ENCODE data around the gene CAP1. TPM values are rescaled to one million over a fixed set of nuclear protein-coding genes. Genes with fewer than 3 reads are reported as not detected.

CAP1 gene
- total and polyA plus RNA-seq, 2 of the 4 experiments (the other 2 are of a cell fraction): 434 to 756 TPM

DNA sequence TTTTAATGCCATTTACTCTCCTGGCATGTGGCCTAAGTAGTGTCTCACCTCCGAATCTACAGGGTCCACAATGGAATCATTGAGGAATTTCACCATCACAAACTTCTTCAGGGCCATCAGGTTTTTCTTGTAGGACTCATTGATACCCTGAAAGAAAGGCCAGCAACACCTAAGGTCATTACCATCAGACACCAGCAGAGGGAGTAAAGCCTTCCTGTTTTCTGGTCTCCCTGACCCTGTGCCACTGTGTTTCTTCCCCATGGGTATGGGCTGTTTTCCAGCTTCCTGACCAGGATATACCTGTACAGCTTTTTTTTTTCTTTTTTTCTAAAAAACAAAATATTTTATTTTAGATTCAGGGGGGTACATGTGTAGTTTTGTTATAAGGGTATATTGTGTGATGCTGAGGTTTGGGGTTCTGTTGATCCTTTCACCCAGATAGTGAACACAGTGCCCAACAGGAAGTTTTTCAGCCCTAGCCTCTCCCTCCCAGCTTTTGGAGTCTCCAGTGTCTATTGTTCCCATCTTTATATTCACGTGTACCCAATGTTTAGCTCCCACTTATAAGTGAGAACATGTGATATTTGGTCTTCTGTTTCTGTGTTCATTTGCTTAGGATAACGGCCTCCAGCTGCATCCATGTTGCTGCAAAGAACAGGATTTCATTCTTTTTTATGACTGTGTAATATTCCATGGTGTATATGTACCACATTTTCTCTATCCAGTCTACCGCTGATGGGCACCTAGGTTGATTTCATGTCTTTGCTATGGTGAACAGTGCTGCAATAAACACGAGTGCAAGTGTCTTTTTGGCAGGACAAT is 38.2 kb downstream of the CAP1 start (continued):
- TF ChIP-seq, protein P1, sequence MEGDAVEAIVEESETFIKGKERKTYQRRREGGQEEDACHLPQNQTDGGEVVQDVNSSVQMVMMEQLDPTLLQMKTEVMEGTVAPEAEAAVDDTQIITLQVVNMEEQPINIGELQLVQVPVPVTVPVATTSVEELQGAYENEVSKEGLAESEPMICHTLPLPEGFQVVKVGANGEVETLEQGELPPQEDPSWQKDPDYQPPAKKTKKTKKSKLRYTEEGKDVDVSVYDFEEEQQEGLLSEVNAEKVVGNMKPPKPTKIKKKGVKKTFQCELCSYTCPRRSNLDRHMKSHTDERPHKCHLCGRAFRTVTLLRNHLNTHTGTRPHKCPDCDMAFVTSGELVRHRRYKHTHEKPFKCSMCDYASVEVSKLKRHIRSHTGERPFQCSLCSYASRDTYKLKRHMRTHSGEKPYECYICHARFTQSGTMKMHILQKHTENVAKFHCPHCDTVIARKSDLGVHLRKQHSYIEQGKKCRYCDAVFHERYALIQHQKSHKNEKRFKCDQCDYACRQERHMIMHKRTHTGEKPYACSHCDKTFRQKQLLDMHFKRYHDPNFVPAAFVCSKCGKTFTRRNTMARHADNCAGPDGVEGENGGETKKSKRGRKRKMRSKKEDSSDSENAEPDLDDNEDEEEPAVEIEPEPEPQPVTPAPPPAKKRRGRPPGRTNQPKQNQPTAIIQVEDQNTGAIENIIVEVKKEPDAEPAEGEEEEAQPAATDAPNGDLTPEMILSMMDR (conservative IDR thresholded peaks at IDR 0.05; ENCODE audit: low read depth, low read length): peak; percentile 59
- no peak for TF ChIP-seq CEBPB (IDR thresholded peaks at IDR 0.05; ENCODE audit: low read depth, low read length)
